AG04449 (cell line): ENCODE results near the gene OPA3.

Experiments used
- CTCF ChIA-PET: fragments of 350-600 bp; formaldehyde crosslinking; extraction: SDS; loops from one replicate; lab custom pipeline; 2021; ENCODE audit warnings: antibody characterized with exemption; lab: Yijun Ruan, JAX
- POLR2A ChIA-PET: fragments of 400-600, 350-600 bp; formaldehyde crosslinking; extraction: SDS; loops from one replicate; lab custom pipeline; 2020; ENCODE audit warnings: antibody characterized with exemption, inconsistent platforms; lab: Yijun Ruan, JAX
- DNase-seq: peaks from one replicate; pipeline ENCODE4 v3.0.0-alpha.2; 2010; ENCODE audit warnings: low read depth, low spot score
- H3K4me3 ChIP-seq: 2 replicates; pipeline ENCODE4 v1.5.1; 2011; ENCODE audit warnings: low read depth, mild to moderate bottlenecking, control low read depth, low read length
- TF ChIP-seq, protein P1 (sequence below): IDR thresholded peaks from one replicate; pipeline ENCODE4 v1.5.1; 2011; ENCODE audit warnings: mild to moderate bottlenecking, moderate library complexity, low read length, control low read depth, inconsistent platforms; ENCODE audit not compliant: insufficient read depth; ENCODE audit errors: missing control alignments

Gene OPA3

DNA sequence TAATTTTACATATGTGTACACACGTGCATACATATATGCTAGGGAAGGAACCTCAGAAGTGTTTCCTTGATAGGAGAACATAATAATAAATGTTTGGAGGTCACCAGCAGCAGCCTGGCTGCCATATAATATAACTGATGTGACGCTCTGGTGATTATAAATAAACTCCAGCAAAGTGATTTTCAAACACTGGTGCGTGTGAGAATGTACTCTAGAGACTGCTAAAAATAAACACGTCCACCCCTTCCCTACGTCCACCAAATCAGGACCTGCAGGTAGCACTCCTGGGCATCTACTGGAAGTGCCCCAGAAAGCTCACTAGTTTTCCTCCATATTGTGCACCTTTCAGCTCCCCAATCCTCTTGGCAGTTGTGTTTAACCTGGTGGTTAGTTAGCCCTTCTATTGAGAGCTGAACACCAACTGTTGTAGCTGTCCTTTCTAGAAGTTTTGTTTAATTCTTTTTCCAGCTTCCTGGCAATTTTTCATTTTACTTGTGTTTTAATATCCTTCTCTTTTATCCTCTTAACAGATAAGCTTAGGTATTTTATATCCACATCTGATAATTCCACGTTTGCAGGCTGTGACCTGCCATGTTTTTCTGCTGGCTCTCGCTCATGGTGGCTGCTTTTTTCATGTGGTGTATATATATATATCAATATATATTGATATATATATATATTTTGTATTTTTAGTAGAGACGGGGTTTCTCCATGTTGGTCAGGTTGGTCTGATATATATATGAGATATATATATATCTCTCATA, 13.0 kb downstream of the OPA3 start:
- CTCF ChIA-PET, result interaction anchor here (0.8 to 2.9 kb wide), 6 partner anchors 12 to 130 kb away, joined by 3 to 18 read pairs (median 4); no protein-coding TSS in a partner anchor
- POLR2A ChIA-PET, result interaction anchor here (0.5 kb wide), 1 partner anchor 20 kb away, joined by 3 read pairs; no protein-coding TSS in a partner anchor
- no peak overlapping the region for H3K4me3 ChIP-seq
- no peak for DNase-seq
- TF ChIP-seq, protein P1, sequence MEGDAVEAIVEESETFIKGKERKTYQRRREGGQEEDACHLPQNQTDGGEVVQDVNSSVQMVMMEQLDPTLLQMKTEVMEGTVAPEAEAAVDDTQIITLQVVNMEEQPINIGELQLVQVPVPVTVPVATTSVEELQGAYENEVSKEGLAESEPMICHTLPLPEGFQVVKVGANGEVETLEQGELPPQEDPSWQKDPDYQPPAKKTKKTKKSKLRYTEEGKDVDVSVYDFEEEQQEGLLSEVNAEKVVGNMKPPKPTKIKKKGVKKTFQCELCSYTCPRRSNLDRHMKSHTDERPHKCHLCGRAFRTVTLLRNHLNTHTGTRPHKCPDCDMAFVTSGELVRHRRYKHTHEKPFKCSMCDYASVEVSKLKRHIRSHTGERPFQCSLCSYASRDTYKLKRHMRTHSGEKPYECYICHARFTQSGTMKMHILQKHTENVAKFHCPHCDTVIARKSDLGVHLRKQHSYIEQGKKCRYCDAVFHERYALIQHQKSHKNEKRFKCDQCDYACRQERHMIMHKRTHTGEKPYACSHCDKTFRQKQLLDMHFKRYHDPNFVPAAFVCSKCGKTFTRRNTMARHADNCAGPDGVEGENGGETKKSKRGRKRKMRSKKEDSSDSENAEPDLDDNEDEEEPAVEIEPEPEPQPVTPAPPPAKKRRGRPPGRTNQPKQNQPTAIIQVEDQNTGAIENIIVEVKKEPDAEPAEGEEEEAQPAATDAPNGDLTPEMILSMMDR, result no peak

- ChIA-PET POLR2A (no interaction called here), CTCF (interaction anchor here (0.7 to 3.8 kb wide), 10 partner anchors 10 to 130 kb away, joined by 3 to 34 read pairs (median 4); no protein-coding TSS in a partner anchor)
- DNase-seq, result no peak
- TF ChIP-seq, protein P1, result peak; percentile 88
- H3K4me3 ChIP-seq, result no peak overlapping the region
These were observed 14.8 kb downstream of the OPA3 start for GRCh38 chr19:45569619-45570421.

GRCh38 chr19:45568732-45569131, 15.9 kb downstream of the OPA3 start:
- POLR2A ChIA-PET, result no interaction called here
- H3K4me3 ChIP-seq, result no peak overlapping the region
- CTCF ChIA-PET, result interaction anchor here (1.4 to 3.8 kb wide), 2 partner anchors 8 to 12 kb away, joined by 4 to 34 read pairs; no protein-coding TSS in a partner anchor
- DNase-seq, result no peak
- TF ChIP-seq, protein P1, result no peak

- TF ChIP-seq, protein P1, result no peak
- no peak overlapping the region for H3K4me3 ChIP-seq
- ChIA-PET POLR2A (no interaction called here), CTCF (interaction anchor here (1.0 to 3.8 kb wide), 4 partner anchors 9 to 74 kb away, joined by 3 to 34 read pairs (median 4); no protein-coding TSS in a partner anchor)
- no peak for DNase-seq
These were observed 17.0 kb downstream of the OPA3 start for GRCh38 chr19:45567609-45568008.

- DNase-seq, result no peak
- TF ChIP-seq, protein P1, result no peak
- CTCF ChIA-PET, result no interaction called here
- POLR2A ChIA-PET, result interaction anchor here (0.6 kb wide), 1 partner anchor 9 kb away, joined by 3 read pairs; no protein-coding TSS in a partner anchor
- H3K4me3 ChIP-seq, result no peak overlapping the region
These were observed 20.3 kb downstream of the OPA3 start for GRCh38 chr19:45564131-45564780.
